ENCODE results near the gene OR5K1.

GRCh38 chr3:98454929-98455328, 8.1 kb upstream of the OR5K1 start:
- TF ChIP-seq CTCF (conservative IDR thresholded peaks at IDR 0.05; ENCODE audit: low read depth, low read length) (no peak), EZH2 (IDR thresholded peaks at IDR 0.05; ENCODE audit: borderline replicate concordance, low read depth, low read length, poor library complexity, severe bottlenecking) (no peak)

All from A673 (cell line).